Hepatocyte (in vitro differentiated cells): Measurements from ENCODE around the gene TRIM46. TPM values are rescaled to one million over a fixed set of nuclear protein-coding genes. Genes with fewer than 3 reads are reported as not detected.

ENCODE experiments used
- DNase-seq: peaks from one replicate; pipeline ENCODE4 v3.0.0-alpha.2; 2016; ENCODE audit warnings: low spot score
- H2AFZ ChIP-seq: fragments of 200-600 bp; sonication (generic); 2 replicates; pipeline ENCODE4 v1.6.0; 2016; ENCODE audit warnings: antibody characterized with exemption, mild to moderate bottlenecking
- H3K27ac ChIP-seq: fragments of 200-600 bp; sonication (generic); 2 replicates; pipeline ENCODE4 v1.5.1; 2016; ENCODE audit warnings: mild to moderate bottlenecking
- H3K27me3 ChIP-seq: fragments of 200-600 bp; sonication (generic); 2 replicates; pipeline ENCODE4 v1.6.1; 2016
- H3K36me3 ChIP-seq: fragments of 200-600 bp; sonication (generic); replicated peaks from 2 replicates; pipeline ENCODE4 v1.5.1; 2016; ENCODE audit warnings: low read depth; ENCODE audit not compliant: insufficient read depth
- H3K4me1 ChIP-seq: fragments of 200-600 bp; sonication (generic); 2 replicates; pipeline ENCODE4 v1.5.1; 2016; ENCODE audit warnings: mild to moderate bottlenecking, moderate library complexity; ENCODE audit not compliant: insufficient read depth
- H3K4me2 ChIP-seq: fragments of 200-600 bp; sonication (generic); 2 replicates; pipeline ENCODE4 v1.6.0; 2016
- H3K4me3 ChIP-seq: fragments of 200-600 bp; sonication (generic); 2 replicates; pipeline ENCODE4 v1.5.1; 2016; ENCODE audit warnings: mild to moderate bottlenecking
- H3K79me2 ChIP-seq: fragments of 200-600 bp; sonication (generic); 2 replicates; pipeline ENCODE4 v1.6.0; 2017; ENCODE audit warnings: mild to moderate bottlenecking
- H3K9me2 ChIP-seq: fragments of 200-600 bp; sonication (generic); replicated peaks from 2 replicates; pipeline ENCODE4 v1.6.0; 2017; ENCODE audit warnings: mild to moderate bottlenecking; ENCODE audit not compliant: insufficient read depth
- H3K9me3 ChIP-seq: fragments of 200-600 bp; sonication (generic); 2 replicates; pipeline ENCODE4 v1.5.1; 2016; ENCODE audit warnings: low read depth, mild to moderate bottlenecking
- H4K20me1 ChIP-seq: fragments of 200-600 bp; sonication (generic); 2 replicates; pipeline ENCODE4 v1.6.0; 2016; ENCODE audit warnings: mild to moderate bottlenecking; ENCODE audit not compliant: insufficient read depth, poor library complexity, severe bottlenecking
- EZH2 ChIP-seq: fragments of 200-600 bp; sonication (generic); IDR thresholded peaks from 2 replicates; pipeline ENCODE4 v1.6.1; 2016; ENCODE audit warnings: antibody characterized with exemption, mild to moderate bottlenecking, borderline replicate concordance
- EZH2phosphoT487 ChIP-seq: fragments of 200-600 bp; sonication (generic); IDR thresholded peaks from one replicate; pipeline ENCODE4 v1.6.1; 2018; ENCODE audit warnings: antibody characterized with exemption, mild to moderate bottlenecking, low read depth, moderate library complexity; ENCODE audit not compliant: unreplicated experiment, severe bottlenecking
- WGBS: methylation state at CpG from one replicate; pipeline ENCODE4 v1.1.6; 2016; ENCODE audit warnings: low lambda C conversion rate; ENCODE audit errors: missing lambda C conversion rate; 5-methylcytosine and 5-hydroxymethylcytosine counted together
- polyA plus RNA-seq: library from polyadenylated mRNA; unstranded; fragments of >200 nt; fragmentation: Nextera tagmentation; extraction: Ambion mirVana; gene quantifications from 2 replicates; pipeline ENCODE4 v1.2.1, GENCODE V29; 2016
- total RNA-seq: library from RNA; depleted of rRNA; stranded (reverse); fragments of >200 nt; gene quantifications from 2 replicates; pipeline ENCODE4 v1.2.3, GENCODE V29; 2014
- TF ChIP-seq, protein P1 (sequence below): fragments of 200-600 bp; sonication (generic); IDR thresholded peaks from 2 replicates; pipeline ENCODE4 v1.5.1; 2016; ENCODE audit warnings: antibody characterized with exemption, mild to moderate bottlenecking; ENCODE audit not compliant: poor library complexity

Gene TRIM46
- total and polyA plus RNA-seq, 2 experiments from 2014 or later, result 1.2 to 2.1 TPM

DNA sequence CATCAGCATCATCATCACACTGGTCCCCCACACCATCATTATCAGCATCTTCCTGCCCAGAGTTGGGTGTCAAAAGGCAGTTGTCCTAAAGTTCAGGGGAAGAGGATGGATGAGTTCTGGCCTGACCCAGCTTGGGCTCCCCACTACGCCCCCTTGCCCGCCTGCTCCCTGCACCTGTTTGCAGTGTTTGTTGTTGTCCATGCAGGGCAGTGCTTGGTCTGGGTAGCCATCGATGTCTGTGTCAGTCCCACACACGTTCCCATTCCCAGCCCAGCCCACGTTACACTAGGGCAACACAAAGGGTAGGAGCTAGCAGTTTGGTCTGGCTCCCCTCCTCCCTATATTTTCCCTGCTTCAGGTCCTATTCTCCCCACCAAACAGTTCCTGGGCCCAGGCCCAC lies 27.3 kb downstream of the TRIM46 start:
- H2AFZ ChIP-seq, result no peak overlapping the region
- no peak overlapping the region for H3K27ac ChIP-seq
- no peaks in the 10 kb centered on the region for H3K36me3 ChIP-seq
- DNase-seq, result no peak
- H3K27me3 ChIP-seq, result no peaks in the 10 kb centered on the region
- no peak overlapping the region for H3K4me3 ChIP-seq
- H3K79me2 ChIP-seq, result no peaks in the 10 kb centered on the region
- no peaks in the 10 kb centered on the region for H3K4me1 ChIP-seq
- H3K4me2 ChIP-seq, result no peak overlapping the region
- TF ChIP-seq EZH2phosphoT487 (no peak), EZH2 (no peak)
- TF ChIP-seq, protein P1, sequence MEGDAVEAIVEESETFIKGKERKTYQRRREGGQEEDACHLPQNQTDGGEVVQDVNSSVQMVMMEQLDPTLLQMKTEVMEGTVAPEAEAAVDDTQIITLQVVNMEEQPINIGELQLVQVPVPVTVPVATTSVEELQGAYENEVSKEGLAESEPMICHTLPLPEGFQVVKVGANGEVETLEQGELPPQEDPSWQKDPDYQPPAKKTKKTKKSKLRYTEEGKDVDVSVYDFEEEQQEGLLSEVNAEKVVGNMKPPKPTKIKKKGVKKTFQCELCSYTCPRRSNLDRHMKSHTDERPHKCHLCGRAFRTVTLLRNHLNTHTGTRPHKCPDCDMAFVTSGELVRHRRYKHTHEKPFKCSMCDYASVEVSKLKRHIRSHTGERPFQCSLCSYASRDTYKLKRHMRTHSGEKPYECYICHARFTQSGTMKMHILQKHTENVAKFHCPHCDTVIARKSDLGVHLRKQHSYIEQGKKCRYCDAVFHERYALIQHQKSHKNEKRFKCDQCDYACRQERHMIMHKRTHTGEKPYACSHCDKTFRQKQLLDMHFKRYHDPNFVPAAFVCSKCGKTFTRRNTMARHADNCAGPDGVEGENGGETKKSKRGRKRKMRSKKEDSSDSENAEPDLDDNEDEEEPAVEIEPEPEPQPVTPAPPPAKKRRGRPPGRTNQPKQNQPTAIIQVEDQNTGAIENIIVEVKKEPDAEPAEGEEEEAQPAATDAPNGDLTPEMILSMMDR, result no peak
- no peaks in the 10 kb centered on the region for H4K20me1 ChIP-seq
- no peaks in the 10 kb centered on the region for H3K9me2 ChIP-seq
- 97% methylated on average over 5 of the region's 5 CpGs for WGBS
- no peaks in the 10 kb centered on the region for H3K9me3 ChIP-seq

DNA sequence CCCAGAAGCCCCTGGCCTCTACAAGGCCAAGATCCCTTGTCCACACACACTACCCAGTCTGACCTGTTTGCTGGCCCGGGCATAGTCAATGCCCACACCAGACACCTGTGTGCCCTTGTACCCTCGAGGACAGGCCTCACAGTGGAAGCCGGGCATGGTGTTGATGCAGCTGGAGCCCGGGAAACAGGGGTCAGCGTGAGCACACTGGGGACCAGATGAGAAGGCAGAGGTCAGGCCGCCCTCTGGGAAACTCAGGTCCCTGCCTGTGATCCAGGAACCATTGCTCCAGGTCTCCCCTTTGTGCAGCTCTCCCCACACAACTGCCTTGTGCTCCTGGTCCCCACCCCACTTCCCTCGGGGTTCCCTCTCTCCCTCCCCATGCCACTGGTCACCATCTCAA lies 28.5 kb downstream of the TRIM46 start:
- DNase-seq, result no peak
- Histone ChIP-seq H4K20me1 (no peaks in the 10 kb centered on the region), H3K79me2 (no peaks in the 10 kb centered on the region), H3K27me3 (no peaks in the 10 kb centered on the region), H3K27ac (no peak overlapping the region), H2AFZ (no peak overlapping the region), H3K4me2 (no peak overlapping the region), H3K9me2 (no peaks in the 10 kb centered on the region), H3K4me3 (no peak overlapping the region), H3K36me3 (no peaks in the 10 kb centered on the region), H3K4me1 (peaks cover 5% of the 10 kb centered on the region), H3K9me3 (no peaks in the 10 kb centered on the region)
- 95% methylated on average over 6 of the region's 7 CpGs for WGBS
- TF ChIP-seq EZH2 (no peak), EZH2phosphoT487 (no peak)
- TF ChIP-seq, protein P1, result no peak

DNA sequence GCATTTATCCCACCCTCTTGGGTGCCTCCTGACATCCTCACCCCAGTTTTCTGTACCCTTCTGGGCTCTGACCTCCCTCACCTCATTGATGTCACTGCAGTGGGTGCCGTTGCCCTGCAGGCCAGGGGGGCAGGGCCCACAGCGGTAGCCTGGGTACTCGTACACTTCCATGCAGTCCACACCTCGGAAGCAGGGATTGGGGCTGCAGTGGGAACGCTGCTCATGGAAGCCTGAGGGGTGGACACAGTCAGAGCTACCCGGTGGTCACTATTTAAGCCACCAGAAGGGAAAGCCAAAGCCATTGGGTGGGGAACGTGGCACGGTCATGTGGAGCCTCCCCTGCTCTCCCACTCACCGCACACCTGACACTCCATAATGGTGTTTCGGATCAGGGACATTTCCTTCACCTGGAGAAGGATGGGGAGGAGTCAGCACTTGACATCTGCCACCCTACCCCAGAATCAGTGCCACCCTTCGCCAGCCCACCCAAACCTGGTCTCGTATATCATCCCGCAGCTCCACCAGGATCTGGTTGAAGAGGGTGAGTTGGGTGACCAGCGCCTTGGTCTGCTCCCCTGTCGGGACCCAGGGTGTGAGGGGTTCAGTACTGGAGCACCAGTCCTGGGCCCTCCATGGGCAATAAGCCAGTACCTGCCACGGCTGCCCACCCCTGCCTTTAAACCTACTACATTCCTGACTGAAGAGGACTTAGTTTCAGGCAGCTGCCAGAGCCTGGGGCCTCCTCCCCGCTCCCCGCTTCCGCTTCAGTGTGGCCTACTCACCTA lies 29.3 kb downstream of the TRIM46 start:
- 93% methylated on average over 19 of the region's 19 CpGs for WGBS
- DNase-seq, result no peak
- no peaks in the 10 kb centered on the region for H3K27me3 ChIP-seq
- no peak overlapping the region for H3K4me3 ChIP-seq
- no peaks in the 10 kb centered on the region for H3K36me3 ChIP-seq
- no peaks in the 10 kb centered on the region for H4K20me1 ChIP-seq
- peaks cover 12% of the 10 kb centered on the region for H3K4me1 ChIP-seq
- H3K4me2 ChIP-seq, result no peak overlapping the region
- no peaks in the 10 kb centered on the region for H3K9me2 ChIP-seq
- no peaks in the 10 kb centered on the region for H3K79me2 ChIP-seq
- no peaks in the 10 kb centered on the region for H3K9me3 ChIP-seq
- H2AFZ ChIP-seq, result no peak overlapping the region
- no peak overlapping the region for H3K27ac ChIP-seq
- TF ChIP-seq EZH2phosphoT487, result no peak
- TF ChIP-seq, protein P1, result no peak
- TF ChIP-seq EZH2, result no peak
